Stimulated activated CD4-positive, alpha-beta T cell treated with anti-CD3 and anti-CD28 coated beads, Interleukin-1b, Interleukin-23, amount 100 ng/mL, for 24 hours (primary cell): ENCODE results near the gene DOCK4.

Experiments used
- DNase-seq, 4 experiments: peaks; one replicate each; pipeline ENCODE4 v3.0.0-alpha.2; 2020; ENCODE audit warnings: low read depth in 4 of 4, low spot score in 1 of 4

The DOCK4 gene

GRCh38 chr7:112192236-112193154 is 13.7 kb downstream of the DOCK4 start:
- DNase-seq, result no peak

- DNase-seq, result no peak
These were observed 16.1 kb downstream of the DOCK4 start for GRCh38 chr7:112190120-112190519.

GRCh38 chr7:112189691-112190090 is 16.5 kb downstream of the DOCK4 start:
- DNase-seq, result no peak

GRCh38 chr7:112188257-112188656 is 17.9 kb downstream of the DOCK4 start:
- DNase-seq, result no peak

- no peak for DNase-seq
These were observed 19.9 kb downstream of the DOCK4 start for GRCh38 chr7:112186300-112186699.

GRCh38 chr7:112185005-112185834 is 21.0 kb downstream of the DOCK4 start:
- DNase-seq, result no peak

GRCh38 chr7:112184455-112184854 is 21.7 kb downstream of the DOCK4 start:
- no peak for DNase-seq

- no peak for DNase-seq
These were observed 22.9 kb downstream of the DOCK4 start for GRCh38 chr7:112183266-112183665.

- DNase-seq, result no peak
These were observed 23.4 kb downstream of the DOCK4 start for GRCh38 chr7:112182749-112183148.

GRCh38 chr7:112180223-112180622 is 26.0 kb downstream of the DOCK4 start:
- no peak for DNase-seq

- no peak for DNase-seq
These were observed 29.3 kb downstream of the DOCK4 start for GRCh38 chr7:112176693-112177415.

- no peak for DNase-seq
These were observed 30.0 kb downstream of the DOCK4 start for GRCh38 chr7:112176241-112176640.

- no peak for DNase-seq
These were observed 32.0 kb downstream of the DOCK4 start for GRCh38 chr7:112174192-112174591.

GRCh38 chr7:112173568-112173905 is 32.7 kb downstream of the DOCK4 start:
- no peak for DNase-seq

- DNase-seq, result no peak
These were observed 33.2 kb downstream of the DOCK4 start for GRCh38 chr7:112172870-112173567.

GRCh38 chr7:112171673-112172072 is 34.5 kb downstream of the DOCK4 start:
- no peak for DNase-seq

GRCh38 chr7:112168915-112169314 is 37.3 kb downstream of the DOCK4 start:
- no peak for DNase-seq

- DNase-seq, result no peak
These were observed 39.1 kb downstream of the DOCK4 start for GRCh38 chr7:112167147-112167546.

GRCh38 chr7:112162784-112163506 is 43.3 kb downstream of the DOCK4 start:
- no peak for DNase-seq

GRCh38 chr7:112162142-112162766 is 43.9 kb downstream of the DOCK4 start:
- DNase-seq, result no peak
